Lower leg skin (tissue), 3 donors: ENCODE results near the gene MEX3A.

Source experiments
- POLR2A ChIP-seq, 2 donors: fragments of 450-650 bp; IDR thresholded peaks; one replicate each; pipeline ENCODE4 v1.6.1; 2016 to 2017; ENCODE audit warnings: antibody characterized with exemption in 2 of 2, mild to moderate bottlenecking in 1 of 2, moderate library complexity in 1 of 2
- TF ChIP-seq, protein P1 (sequence below), 3 donors: fragments of 450-650 bp; IDR thresholded peaks; one replicate each; pipeline ENCODE4 v1.5.1; 2016; ENCODE audit warnings: antibody characterized with exemption in 3 of 3, mild to moderate bottlenecking in 3 of 3, moderate library complexity in 2 of 3

DNA sequence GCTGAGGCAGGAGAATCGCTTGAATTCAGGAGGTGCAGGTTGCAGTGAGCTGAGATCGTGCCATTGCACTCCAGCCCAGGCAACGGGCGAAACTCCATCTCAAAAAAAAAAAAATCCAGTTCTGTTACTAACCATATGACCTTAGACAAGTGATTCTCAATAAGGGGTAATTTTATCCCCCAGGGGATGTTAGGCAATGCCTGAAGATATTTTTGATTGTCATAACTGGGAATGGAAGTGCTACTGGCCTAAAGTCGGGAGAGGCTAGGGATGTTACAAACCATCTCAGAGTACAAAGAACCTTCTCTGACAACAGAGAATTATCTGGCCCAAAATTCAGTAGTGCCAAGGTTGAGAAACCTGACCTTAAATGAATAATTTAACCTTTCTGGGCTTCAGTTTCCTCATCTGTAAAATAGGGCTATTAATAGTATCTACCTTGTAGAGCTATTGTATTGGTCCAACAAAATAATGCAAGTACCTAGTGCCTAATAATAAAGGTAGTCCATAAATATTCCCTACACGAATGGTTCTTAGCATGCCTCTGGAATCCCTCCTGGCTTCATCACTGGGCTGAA lies 26.5 kb upstream of the MEX3A start:
- TF ChIP-seq, protein P1, sequence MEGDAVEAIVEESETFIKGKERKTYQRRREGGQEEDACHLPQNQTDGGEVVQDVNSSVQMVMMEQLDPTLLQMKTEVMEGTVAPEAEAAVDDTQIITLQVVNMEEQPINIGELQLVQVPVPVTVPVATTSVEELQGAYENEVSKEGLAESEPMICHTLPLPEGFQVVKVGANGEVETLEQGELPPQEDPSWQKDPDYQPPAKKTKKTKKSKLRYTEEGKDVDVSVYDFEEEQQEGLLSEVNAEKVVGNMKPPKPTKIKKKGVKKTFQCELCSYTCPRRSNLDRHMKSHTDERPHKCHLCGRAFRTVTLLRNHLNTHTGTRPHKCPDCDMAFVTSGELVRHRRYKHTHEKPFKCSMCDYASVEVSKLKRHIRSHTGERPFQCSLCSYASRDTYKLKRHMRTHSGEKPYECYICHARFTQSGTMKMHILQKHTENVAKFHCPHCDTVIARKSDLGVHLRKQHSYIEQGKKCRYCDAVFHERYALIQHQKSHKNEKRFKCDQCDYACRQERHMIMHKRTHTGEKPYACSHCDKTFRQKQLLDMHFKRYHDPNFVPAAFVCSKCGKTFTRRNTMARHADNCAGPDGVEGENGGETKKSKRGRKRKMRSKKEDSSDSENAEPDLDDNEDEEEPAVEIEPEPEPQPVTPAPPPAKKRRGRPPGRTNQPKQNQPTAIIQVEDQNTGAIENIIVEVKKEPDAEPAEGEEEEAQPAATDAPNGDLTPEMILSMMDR (IDR thresholded peaks at IDR 0.05), result no peak
- no peak for TF ChIP-seq POLR2A (IDR thresholded peaks at IDR 0.05)
